Stimulated activated CD8-positive, alpha-beta memory T cell treated with anti-CD3 and anti-CD28 coated beads, Interleukin-2, amount 100 ng/mL, for 1 hour (primary cell): ENCODE data around the gene JAKMIP1.
"Not testable (repeated sequence)": the region's sequence is repeated elsewhere in the genome, so short reads cannot be mapped to it uniquely, and the experiment has no call there.

Experiments
- DNase-seq, 2 donors: peaks; one replicate each; pipeline ENCODE4 v3.0.0-alpha.2; 2020; ENCODE audit warnings: low read depth in 2 of 2

The JAKMIP1 gene

GRCh38 chr4:6013564-6013963 is 186.8 kb downstream of the JAKMIP1 start:
- DNase-seq: no peak

GRCh38 chr4:6012200-6012599 is 188.1 kb downstream of the JAKMIP1 start:
- no peak for DNase-seq

GRCh38 chr4:6011686-6012085 is 188.7 kb downstream of the JAKMIP1 start:
- no peak for DNase-seq

- DNase-seq: no peak
Observed at GRCh38 chr4:6011271-6011671, 189.1 kb downstream of the JAKMIP1 start.

DNA sequence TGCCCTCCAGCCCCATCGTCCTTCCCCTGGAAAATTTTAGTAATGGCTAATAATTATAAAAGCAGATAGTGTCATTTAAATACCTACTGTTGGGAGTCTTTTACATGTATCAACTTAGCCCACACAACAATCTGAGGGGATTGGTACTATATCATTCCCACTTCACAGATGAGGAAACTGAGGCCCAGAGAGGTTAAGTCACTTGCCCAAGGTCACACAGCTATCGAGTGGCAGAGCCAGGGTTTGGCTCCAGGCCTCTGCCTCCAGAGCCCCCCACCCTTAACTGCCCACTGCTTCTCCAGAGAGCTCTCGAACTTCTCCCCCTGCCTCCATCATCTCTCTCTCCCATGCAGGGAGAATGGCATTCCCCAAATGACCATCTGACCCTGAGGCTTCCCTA is 189.6 kb downstream of the JAKMIP1 start:
- no peak for DNase-seq

DNA sequence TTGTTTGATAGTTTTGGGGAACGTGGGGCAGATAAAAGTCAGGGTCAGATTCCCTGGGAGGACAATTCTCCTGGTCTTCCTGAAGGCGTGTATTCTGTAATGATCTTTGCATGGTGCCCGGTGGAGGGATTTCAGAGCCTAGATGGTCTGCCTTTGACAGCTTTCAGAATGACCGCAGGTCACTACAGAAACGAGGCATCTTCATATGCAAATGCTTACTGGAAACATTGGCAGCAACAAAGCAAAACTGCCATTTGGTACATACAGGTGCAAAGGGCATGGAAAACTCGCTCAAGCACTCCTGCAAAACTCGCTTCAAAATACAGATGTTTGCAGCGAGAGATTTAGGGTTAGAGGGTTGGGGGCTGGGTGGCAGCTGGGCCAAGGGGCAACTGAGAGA is 190.9 kb downstream of the JAKMIP1 start:
- DNase-seq: no peak

- DNase-seq: no peak
Observed at GRCh38 chr4:6008766-6009385, 191.5 kb downstream of the JAKMIP1 start.

DNA sequence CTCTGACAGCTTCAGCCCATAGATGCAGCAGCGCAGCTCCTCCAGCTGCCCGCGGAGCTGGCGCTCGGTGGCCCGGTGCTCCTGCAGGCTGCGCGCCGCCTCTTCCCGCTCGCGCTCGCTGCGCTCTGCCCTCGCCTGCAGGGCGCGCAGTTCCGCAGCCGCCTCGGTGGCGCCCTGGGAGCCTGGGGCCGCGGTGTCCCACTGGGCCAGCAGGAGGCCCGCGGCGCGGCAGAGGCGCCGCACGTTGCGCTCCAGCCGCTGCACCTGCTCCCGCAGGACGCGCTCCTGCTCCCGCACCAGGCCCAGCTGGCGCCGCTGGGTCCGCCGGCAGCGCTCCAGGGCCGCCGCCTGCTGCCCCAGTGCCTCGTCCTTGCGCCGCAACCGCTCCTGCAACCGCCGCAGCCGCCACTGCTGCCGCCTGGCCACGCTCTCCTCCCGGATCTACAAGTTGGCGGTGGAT is 192.2 kb downstream of the JAKMIP1 start:
- DNase-seq: no peak

- no peak for DNase-seq
Observed at GRCh38 chr4:6005175-6005574, 195.2 kb downstream of the JAKMIP1 start.

DNA sequence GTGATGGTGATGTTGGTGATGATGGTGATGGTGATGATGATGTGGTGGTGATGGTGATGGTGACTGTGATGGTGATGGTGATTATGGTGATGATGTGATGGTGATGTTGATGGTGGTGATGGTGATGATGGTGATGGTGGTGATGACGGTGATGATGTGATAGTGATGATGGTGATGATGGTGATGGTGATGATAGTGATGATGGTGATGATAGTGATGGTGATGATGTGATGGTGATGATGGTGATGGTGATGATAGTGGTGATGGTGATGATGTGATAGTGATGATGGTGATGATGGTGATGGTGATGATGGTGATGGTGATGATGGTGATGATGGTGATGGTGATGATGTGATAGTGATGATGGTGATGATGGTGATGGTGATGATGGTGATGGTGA is 196.9 kb downstream of the JAKMIP1 start:
- DNase-seq: not testable (repeated sequence)

- DNase-seq: no peak
Observed at GRCh38 chr4:6002926-6003325, 197.4 kb downstream of the JAKMIP1 start.

- DNase-seq: no peak
Observed at GRCh38 chr4:6002492-6002833, 197.9 kb downstream of the JAKMIP1 start.

- DNase-seq: no peak
Observed at GRCh38 chr4:6001680-6002491, 198.5 kb downstream of the JAKMIP1 start.

DNA sequence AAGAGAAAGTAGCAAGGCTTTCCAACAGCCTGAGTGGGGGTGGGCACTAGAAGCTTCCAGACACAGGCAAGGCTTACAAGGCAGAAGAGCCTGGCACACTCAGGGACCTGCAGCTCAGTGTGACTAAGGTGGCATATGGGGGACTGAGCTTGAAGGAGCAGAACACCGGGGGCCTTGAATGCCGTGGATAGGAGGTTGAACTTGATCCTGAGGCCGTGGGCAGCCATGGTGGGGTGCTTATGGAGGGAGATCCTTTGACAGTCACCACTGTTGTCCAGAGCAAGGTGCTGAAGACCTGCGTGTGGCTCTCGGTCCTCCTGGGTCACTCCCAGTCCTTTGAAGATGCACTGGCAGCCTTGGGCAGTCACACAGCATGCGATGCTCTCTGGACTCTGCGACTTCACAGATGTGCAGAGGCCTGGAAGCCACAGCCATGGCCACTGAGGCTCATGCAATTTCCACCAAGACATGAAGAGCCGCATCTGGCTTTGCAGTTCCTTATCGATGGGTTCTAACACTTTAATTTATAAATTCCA is 200.5 kb downstream of the JAKMIP1 start:
- no peak for DNase-seq

DNA sequence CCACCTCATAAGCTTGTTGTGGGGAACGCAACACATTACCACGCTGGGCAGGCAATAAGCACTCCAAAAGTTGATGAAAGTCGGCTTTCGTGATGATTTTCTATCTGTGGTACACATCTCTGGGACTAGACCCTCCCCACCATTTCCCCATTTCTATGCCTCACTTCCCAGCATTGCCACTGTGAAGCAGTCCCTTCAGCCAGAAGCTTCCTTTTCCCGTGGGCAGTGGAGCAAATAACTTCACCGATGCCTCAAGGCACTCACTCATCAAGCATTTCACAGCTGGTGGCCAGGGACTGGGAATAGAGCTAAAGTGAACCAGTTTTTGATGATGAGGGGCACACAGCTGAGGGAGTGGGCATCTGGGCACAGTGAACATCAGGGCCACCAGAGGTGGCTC is 201.0 kb downstream of the JAKMIP1 start:
- DNase-seq: no peak

DNA sequence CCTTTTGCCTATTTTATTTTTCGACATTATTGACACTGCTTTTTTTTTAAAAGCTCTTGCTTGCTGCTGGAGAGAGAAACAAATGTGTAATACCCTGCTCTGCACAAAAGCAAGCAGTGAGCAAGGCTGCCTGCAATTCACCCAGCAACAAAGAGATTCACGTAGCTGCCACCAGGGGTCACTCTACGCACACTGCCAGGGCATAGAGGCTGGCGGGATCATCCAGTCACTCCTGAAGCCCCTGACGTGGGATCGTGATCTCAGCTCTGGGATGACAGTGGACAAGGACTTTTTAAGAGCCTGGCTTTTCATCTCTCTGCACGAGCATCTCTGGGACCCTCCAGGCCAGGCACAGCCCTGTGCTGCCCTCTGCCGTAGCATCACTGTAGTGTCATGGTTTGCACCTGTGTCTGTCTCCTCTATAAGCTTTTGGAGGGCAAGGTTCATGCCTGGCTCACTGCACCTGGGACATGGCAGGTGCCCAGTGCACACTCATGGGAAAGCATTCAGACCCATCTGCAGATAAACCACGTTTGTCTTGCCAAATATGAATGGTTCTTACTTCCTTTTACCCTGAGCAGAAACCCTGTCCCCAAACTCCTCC is 201.9 kb downstream of the JAKMIP1 start:
- DNase-seq: no peak

DNA sequence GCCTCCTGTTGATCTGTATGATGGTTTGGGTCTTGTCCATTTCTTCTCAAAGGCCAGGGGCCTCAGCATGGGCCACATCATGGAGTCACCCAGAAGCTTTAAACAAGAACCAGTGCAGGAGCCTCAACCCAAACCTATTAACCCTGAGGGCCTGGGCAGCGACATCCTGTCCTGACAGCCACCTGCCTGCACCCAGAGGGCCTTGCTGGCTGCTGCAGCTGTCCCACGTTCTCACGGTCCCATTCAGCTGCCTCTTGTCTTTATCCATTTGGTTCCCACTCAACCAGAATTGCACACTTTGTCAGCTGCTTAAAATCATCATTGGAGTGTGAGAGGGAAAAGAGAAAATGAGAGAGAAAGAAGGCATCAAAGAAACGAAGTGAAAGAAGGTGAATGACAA is 203.7 kb downstream of the JAKMIP1 start:
- no peak for DNase-seq

DNA sequence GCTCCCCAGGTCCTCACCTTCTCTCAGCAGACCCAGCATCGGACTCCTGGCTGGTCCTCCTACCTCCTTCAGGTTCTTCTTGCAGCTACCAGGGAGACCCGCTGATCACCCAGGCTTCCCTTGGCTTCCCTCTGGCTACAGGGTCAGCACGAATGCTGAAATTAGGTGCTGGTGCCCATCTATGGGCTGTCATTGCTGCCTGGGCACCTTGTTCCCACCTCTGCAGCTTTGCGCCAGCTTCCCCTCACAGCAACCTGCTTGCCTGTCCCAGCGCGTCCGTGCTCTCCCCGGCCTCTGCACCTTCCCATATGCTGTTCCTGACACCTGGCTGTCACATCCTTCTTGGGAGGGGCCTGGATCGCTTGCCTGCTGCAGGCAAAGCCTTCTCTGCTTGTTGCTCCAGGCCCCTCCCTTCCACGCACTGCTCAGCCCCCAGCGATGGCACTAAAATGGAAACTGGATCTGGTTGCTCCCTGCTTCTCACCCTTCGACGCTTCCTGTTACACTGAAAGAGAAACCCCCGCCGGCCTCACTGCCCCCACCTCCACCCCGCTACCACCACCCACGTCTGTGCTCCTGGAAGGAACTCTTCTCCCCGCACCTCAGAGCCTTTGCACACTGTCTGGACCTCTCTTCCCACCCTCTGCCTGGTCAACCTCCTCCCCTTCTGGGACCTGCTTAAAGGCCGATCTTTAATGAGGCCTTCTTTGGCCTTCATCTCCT is 204.3 kb downstream of the JAKMIP1 start:
- no peak for DNase-seq

DNA sequence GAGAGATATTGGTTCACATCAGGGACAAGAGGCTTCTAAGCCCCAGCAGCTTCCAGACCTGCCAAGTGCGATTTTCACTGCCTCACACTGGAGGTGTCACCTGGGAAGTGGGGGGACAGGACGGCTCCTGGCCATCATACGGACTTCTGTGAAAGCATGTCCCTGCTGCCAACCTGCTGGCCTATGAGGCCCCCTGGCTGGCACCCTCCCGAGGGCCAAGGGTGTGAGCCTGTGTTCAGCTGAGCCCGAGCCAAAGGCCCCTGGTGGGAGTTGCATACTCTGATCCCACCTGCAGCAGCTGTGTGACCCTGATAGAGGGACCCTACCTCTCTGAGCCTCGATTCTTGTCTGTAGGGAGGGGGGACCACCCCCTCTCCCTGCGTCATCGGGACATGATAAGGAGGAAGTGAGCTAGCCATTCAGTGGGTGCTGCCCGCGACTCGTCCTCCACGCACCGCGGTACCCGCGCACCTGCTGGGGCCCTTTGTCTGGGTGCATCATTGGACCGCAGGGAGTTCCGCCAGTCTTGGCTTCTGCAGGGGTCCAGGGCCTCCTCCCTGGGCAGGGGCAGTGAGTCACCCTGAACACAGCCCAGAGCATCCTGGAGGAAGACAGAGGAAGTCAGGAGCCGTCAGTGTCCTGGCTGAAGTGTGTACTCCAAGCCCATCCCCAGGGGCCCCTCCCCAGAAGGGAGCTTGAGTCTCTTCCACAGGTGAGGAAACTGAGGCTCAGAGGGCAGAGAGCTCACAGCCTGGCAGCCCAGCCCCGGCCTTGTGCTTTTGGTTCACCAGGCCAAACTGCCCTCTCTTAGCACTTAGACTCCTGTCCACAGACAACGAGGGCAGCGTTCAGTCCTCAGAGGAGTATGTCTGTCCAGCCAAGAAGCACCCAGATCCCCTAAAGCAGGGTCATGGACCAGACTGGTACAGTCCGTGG is 206.2 kb downstream of the JAKMIP1 start:
- DNase-seq: no peak

DNA sequence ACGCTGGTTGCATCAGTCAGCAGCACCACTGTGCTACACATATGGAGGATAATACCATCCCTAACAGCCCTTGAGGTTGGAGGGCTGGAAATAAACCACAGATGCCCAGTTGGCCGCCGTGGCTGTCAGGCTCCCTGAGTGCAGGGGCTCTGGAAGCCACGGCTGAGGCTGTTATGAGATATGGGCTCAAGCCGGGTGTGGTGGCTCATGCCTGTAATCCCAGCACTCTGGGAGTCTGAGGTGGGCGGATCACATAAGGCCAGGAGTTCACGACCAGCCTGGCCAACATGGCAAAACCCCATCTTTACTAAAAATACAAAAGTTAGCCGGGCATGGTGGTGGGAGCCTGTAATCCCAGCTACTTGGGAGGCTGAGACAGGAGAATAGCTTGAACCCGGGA is 207.0 kb downstream of the JAKMIP1 start:
- not testable (repeated sequence) for DNase-seq

DNA sequence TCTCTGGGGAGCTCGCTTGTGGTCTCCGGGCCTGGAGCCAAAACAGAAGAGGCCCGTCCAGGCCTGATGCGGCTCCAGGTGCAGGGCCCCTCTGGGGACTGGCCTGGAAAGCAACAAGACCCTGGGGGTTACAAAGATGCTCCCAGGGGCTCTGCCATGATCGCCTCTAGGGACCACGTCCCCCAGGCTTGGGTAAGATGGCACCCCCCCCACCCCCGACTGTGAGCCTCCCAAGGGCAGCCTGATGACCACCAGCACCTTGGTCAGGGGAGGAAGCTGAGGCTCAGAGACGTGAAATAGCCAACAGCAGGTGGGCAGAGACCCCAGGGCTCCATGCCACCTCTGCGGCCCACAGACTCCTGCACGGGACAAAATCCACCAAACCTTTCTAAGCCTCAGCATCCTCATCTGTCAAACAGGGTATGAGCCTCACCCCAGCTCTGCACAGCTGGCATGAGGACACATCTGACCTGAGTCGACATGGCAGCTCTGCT is 207.5 kb downstream of the JAKMIP1 start:
- DNase-seq: no peak
